Lower lobe of right lung (tissue), 2 donors: ENCODE measurements around the gene TPK1. TPM values are rescaled to one million over a fixed set of nuclear protein-coding genes. Genes with fewer than 3 reads are reported as not detected.

Experiments
- ATAC-seq, 2 donors: fragments of 200-7000 bp; cut with Tn5 transposase; one replicate each; pipeline ENCODE4 v1.9.1; 2020 to 2022; ENCODE audit warnings: mild to moderate bottlenecking in 2 of 2, moderate library complexity in 2 of 2
- DNase-seq: peaks from one replicate; pipeline ENCODE4 v3.0.0-alpha.2; 2020
- H3K27ac ChIP-seq: fragments of 200-600 bp; one replicate; pipeline ENCODE4 v1.8.0; 2022
- H3K27me3 ChIP-seq: fragments of 200-600 bp; one replicate; pipeline ENCODE4 v1.8.0; 2022; ENCODE audit warnings: low read depth
- H3K36me3 ChIP-seq: fragments of 200-600 bp; one replicate; pipeline ENCODE4 v1.8.0; 2022; ENCODE audit warnings: mild to moderate bottlenecking
- H3K4me1 ChIP-seq: fragments of 200-600 bp; one replicate; pipeline ENCODE4 v1.8.0; 2022
- H3K4me3 ChIP-seq: fragments of 200-600 bp; one replicate; pipeline ENCODE4 v1.8.0; 2022; ENCODE audit warnings: mild to moderate bottlenecking
- H3K9me3 ChIP-seq: fragments of 200-600 bp; one replicate; pipeline ENCODE4 v1.8.0; 2022
- intact Hi-C: fragments of 100-400 bp; cut with DNase I; formaldehyde crosslinking; loops from one replicate; pipeline ENCODE4 v1.11.0; 2022
- total RNA-seq: library from RNA; stranded (reverse); fragmentation: NEBNext Ultra II Directional; extraction: Animal tissue kit (Norgen Biotek cat#: 25700); gene quantifications from one replicate; pipeline ENCODE4 v1.2.1, GENCODE V29; 2021
- TF ChIP-seq, protein P1 (sequence below): fragments of 200-600 bp; IDR thresholded peaks from one replicate; pipeline ENCODE4 v1.8.0; 2022; ENCODE audit warnings: antibody characterized with exemption, mild to moderate bottlenecking
- donor health status: DM: no; HTN: yes; CAD: no; lungs with severe emphysema.

TPK1 gene
- total RNA-seq, 1 donor from 2014 or later = 9.0 TPM

DNA sequence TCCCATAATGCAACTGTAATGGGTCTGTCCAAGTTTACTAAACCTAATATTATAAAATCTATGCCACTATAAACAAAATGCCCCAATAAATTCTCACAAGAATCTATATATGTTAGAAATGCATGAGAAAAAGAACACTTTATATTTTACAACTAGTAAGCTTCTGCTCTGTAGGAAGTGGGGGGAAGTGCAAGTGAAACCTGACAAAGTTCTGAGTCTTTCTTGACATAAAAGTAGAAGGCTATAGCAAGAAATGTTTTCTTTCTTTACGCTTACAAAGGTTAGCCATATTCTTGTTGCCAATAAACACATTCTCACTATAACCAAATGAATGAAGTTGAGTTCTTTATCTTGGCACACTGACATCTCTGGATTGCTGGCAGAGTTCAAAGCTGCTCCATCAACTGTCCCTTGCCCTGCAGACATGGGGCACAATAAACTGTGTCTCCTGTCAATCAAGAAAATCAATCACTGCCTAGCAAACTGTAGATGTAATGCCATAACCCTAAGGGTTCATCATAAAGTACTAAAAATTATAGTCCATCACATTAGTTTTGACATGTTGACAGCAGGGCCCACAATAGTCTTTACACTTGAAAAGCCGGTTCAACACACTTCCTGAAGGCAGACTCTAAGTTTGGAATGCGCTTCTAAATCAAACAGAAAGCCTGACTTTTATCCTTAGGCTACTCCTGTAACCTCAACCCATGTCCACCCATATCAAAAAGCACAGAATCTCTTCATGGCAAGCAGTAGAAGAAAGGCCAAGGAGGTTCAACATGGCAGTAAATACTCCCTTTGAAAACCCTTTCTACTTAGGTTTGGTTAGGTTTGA, 58.6 kb downstream of the TPK1 start:
- no peaks in the 10 kb centered on the region for H3K9me3 ChIP-seq
- intact Hi-C loops = no loop called here
- DNase-seq = no peak
- no peak overlapping the region for H3K4me3 ChIP-seq
- TF ChIP-seq, protein P1, sequence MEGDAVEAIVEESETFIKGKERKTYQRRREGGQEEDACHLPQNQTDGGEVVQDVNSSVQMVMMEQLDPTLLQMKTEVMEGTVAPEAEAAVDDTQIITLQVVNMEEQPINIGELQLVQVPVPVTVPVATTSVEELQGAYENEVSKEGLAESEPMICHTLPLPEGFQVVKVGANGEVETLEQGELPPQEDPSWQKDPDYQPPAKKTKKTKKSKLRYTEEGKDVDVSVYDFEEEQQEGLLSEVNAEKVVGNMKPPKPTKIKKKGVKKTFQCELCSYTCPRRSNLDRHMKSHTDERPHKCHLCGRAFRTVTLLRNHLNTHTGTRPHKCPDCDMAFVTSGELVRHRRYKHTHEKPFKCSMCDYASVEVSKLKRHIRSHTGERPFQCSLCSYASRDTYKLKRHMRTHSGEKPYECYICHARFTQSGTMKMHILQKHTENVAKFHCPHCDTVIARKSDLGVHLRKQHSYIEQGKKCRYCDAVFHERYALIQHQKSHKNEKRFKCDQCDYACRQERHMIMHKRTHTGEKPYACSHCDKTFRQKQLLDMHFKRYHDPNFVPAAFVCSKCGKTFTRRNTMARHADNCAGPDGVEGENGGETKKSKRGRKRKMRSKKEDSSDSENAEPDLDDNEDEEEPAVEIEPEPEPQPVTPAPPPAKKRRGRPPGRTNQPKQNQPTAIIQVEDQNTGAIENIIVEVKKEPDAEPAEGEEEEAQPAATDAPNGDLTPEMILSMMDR = no peak
- no peaks in the 10 kb centered on the region for H3K4me1 ChIP-seq
- no peaks in the 10 kb centered on the region for H3K36me3 ChIP-seq
- H3K27ac ChIP-seq = no peak overlapping the region
- no peak for ATAC-seq
- no peaks in the 10 kb centered on the region for H3K27me3 ChIP-seq

DNA sequence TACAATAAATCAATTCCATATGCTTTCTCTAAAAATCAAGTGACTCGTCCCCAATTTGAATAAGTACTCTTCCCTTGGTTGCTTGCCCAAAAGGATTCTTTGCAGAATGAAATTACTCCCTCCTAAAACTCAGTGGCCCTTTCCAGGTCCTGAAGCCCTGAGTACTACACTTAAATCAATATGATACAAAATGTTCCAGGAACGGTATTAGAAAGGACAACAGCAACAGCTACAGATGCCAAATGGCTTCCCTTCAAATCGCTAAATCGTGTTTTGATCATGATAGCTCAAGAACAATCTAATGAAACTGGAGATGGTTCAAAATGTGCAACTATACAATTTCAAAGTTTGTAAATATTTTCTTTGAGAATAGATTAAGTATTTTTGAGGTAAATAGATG, 59.4 kb downstream of the TPK1 start:
- Histone ChIP-seq H3K27ac (no peak overlapping the region), H3K4me3 (no peak overlapping the region), H3K36me3 (no peaks in the 10 kb centered on the region), H3K4me1 (no peaks in the 10 kb centered on the region), H3K9me3 (no peaks in the 10 kb centered on the region), H3K27me3 (no peaks in the 10 kb centered on the region)
- ATAC-seq = no peak
- DNase-seq = no peak
- intact Hi-C loops = no loop called here
- TF ChIP-seq, protein P1 = no peak

DNA sequence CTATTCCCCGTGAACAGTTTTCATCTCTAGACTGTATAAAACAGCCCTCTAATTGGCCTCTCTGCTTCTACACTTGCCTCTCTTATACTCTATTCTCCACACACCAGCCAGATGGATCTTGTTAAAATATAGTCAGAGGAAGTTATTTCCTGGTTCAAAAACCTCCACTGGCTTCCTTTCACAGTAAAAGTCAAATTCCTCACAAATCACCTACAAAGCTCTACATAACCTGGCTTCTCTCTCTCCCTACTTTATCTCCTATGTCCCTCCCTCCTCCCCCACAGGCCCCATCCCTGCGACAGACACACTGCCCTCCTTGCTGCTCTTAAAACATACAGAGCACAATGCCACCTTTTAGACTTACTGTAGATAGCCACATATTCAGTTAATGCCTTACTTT, 60.1 kb downstream of the TPK1 start:
- no peak for DNase-seq
- Histone ChIP-seq H3K4me1 (no peaks in the 10 kb centered on the region), H3K27me3 (no peaks in the 10 kb centered on the region), H3K36me3 (no peaks in the 10 kb centered on the region), H3K4me3 (no peak overlapping the region), H3K27ac (no peak overlapping the region), H3K9me3 (no peaks in the 10 kb centered on the region)
- intact Hi-C loops = no loop called here
- ATAC-seq = no peak
- TF ChIP-seq, protein P1 = no peak

DNA sequence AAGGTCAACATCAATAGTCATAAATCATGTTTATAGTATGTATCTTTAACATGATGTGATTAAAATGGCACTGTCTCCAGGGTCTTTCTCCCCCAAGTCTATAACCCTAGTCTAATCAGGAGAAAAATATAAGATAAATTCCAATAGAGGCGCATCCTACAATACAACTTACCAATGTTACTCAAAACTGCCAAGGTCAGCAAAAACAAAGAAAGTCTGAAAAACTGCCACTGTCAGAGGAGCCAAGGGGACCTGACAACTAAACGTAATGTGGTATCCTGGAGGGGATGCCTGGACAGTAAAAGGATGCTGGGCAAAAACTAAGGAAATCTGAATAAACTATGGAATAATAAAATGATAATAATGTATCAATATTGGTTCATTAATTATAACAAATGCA, 63.9 kb downstream of the TPK1 start:
- no peaks in the 10 kb centered on the region for H3K9me3 ChIP-seq
- H3K36me3 ChIP-seq = no peaks in the 10 kb centered on the region
- no peak overlapping the region for H3K4me3 ChIP-seq
- no peak for DNase-seq
- H3K27ac ChIP-seq = no peak overlapping the region
- no peaks in the 10 kb centered on the region for H3K27me3 ChIP-seq
- H3K4me1 ChIP-seq = no peaks in the 10 kb centered on the region
- intact Hi-C loops = no loop called here
- TF ChIP-seq, protein P1 = no peak
- ATAC-seq = no peak

DNA sequence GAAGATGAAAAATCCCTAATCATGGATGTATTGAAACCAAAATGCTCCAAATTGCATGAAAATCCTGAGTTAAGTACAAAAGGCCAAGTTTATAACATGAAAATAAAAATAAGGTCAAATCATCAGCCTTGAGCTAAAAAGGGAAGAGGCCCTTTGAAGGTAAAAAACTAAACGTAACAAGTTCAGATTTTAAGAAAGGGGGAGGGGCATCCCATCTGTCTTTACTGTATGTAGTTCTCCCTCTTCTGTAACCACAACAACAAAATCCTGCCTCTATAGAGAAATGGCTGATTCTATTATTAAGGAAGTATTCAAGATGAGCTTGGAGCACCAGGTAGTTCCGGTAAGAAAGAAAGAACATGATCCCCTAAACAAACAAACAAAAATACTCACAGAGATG, 64.7 kb downstream of the TPK1 start:
- H3K27me3 ChIP-seq = no peaks in the 10 kb centered on the region
- DNase-seq = no peak
- no peak for ATAC-seq
- no peak overlapping the region for H3K27ac ChIP-seq
- no peaks in the 10 kb centered on the region for H3K36me3 ChIP-seq
- H3K4me1 ChIP-seq = no peaks in the 10 kb centered on the region
- intact Hi-C loops = no loop called here
- H3K4me3 ChIP-seq = no peak overlapping the region
- no peaks in the 10 kb centered on the region for H3K9me3 ChIP-seq
- TF ChIP-seq, protein P1 = no peak
